H1 (cell line): Measurements from ENCODE around the gene PPP4R4. TPM values are rescaled to one million over a fixed set of nuclear protein-coding genes. Genes with fewer than 3 reads are reported as not detected.

Experiments used
- CTCF ChIA-PET: fragments of 300-600 bp; sonication (Branson Sonifier 250); formaldehyde crosslinking; loops from one replicate; lab custom pipeline; 2021; ENCODE audit not compliant: partially characterized antibody; lab: Charles Lee
- POLR2A ChIA-PET: fragments of 300-600 bp; sonication (Branson Sonifier 250); formaldehyde crosslinking; loops from one replicate; lab custom pipeline; 2021; ENCODE audit warnings: inconsistent platforms; ENCODE audit not compliant: partially characterized antibody; lab: Charles Lee
- DNase-seq, 2 experiments: peaks; one replicate each; pipeline versions ENCODE4 v3.0.0 to v3.0.0-alpha.2; 2010 to 2022; ENCODE audit warnings: low spot score in 2 of 2, low read depth in 1 of 2, mixed read lengths in 1 of 2
- FAIRE-seq: peaks from 2 replicates; lab custom pipeline; 2011; peaks lifted over from hg19 to GRCh38; lab: Jason Lieb, UNC
- H2AFZ ChIP-seq: 2 replicates; pipeline ENCODE4 v1.8.1; 2012; ENCODE audit warnings: low read length, inconsistent platforms
- H2AK5ac ChIP-seq: 2 replicates; pipeline ENCODE4 v1.6.1; 2013; ENCODE audit warnings: low read depth, low read length
- H2BK120ac ChIP-seq: replicated peaks from 2 replicates; pipeline ENCODE3; 2013; ENCODE audit warnings: low read depth, low read length, inconsistent platforms
- H2BK12ac ChIP-seq: 2 replicates; pipeline ENCODE4 v1.6.1; 2013; ENCODE audit warnings: low read depth, low read length
- H2BK15ac ChIP-seq: 2 replicates; pipeline ENCODE4 v1.6.1; 2013; ENCODE audit warnings: low read length
- H2BK20ac ChIP-seq: 2 replicates; pipeline ENCODE4 v1.6.1; 2013; ENCODE audit warnings: low read length
- H2BK5ac ChIP-seq: 2 replicates; pipeline ENCODE4 v1.6.1; 2013; ENCODE audit warnings: low read depth, low read length
- H3K14ac ChIP-seq: 2 replicates; pipeline ENCODE4 v1.6.1; 2013; ENCODE audit warnings: inconsistent platforms; ENCODE audit not compliant: insufficient read length
- H3K18ac ChIP-seq: 2 replicates; pipeline ENCODE4 v1.6.1; 2013; ENCODE audit warnings: low read length; ENCODE audit errors: extremely low read depth
- H3K23ac ChIP-seq: 2 replicates; pipeline ENCODE4 v1.6.1; 2013; ENCODE audit warnings: inconsistent platforms; ENCODE audit not compliant: insufficient read length
- H3K23me2 ChIP-seq: 2 replicates; pipeline ENCODE4 v1.6.1; 2013; ENCODE audit warnings: low read depth, low read length
- H3K27ac ChIP-seq: 2 replicates; pipeline ENCODE4 v1.6.1; 2011; ENCODE audit warnings: low read depth, low read length, inconsistent platforms
- H3K27me3 ChIP-seq, 4 experiments: replicated peaks in 1 of 4; 1 replicate in 1 of 4; 2 replicates in 3 of 4; pipeline versions ENCODE4 v1.6.1 to v1.8.1; 2011 to 2013; ENCODE audit warnings: low read length in 3 of 4, mild to moderate bottlenecking in 3 of 4, inconsistent platforms in 2 of 4, mixed read lengths in 2 of 4, moderate library complexity in 1 of 4; ENCODE audit not compliant: control insufficient read depth in 3 of 4, insufficient read depth in 3 of 4; ENCODE audit errors: extremely low read depth in 1 of 4
- H3K36me3 ChIP-seq, 4 experiments: 2 replicates each; pipeline versions ENCODE4 v1.6.1 to v1.8.1; 2011 to 2013; ENCODE audit warnings: mild to moderate bottlenecking in 4 of 4, low read length in 3 of 4, moderate library complexity in 2 of 4, control low read depth in 1 of 4, inconsistent platforms in 1 of 4; ENCODE audit not compliant: insufficient read depth in 4 of 4, control insufficient read depth in 2 of 4
- H3K4ac ChIP-seq: replicated peaks from 2 replicates; pipeline ENCODE3; 2013; ENCODE audit warnings: low read length, low read depth, mixed read lengths, inconsistent platforms; ENCODE audit not compliant: insufficient read length
- H3K4me1 ChIP-seq, 4 experiments: replicated peaks in 1 of 4; 1 replicate in 1 of 4; 2 replicates in 3 of 4; pipeline versions ENCODE4 v1.6.1 to v1.8.1; 2011 to 2013; ENCODE audit warnings: low read length in 3 of 4, inconsistent platforms in 2 of 4, mixed read lengths in 1 of 4; ENCODE audit not compliant: insufficient read depth in 4 of 4, control insufficient read depth in 3 of 4
- H3K4me2 ChIP-seq, 2 experiments: 2 replicates each; pipeline versions ENCODE4 v1.6.1 to v1.8.1; 2011 to 2013; ENCODE audit warnings: low read depth in 2 of 2, low read length in 2 of 2, control low read depth in 1 of 2, inconsistent platforms in 1 of 2, mild to moderate bottlenecking in 1 of 2; ENCODE audit not compliant: insufficient read depth in 1 of 2
- H3K4me3 ChIP-seq, 4 experiments: fragments of 200-600, 300-600 bp in 1 of 4; sonication (generic), shearing (Covaris generic), sonication (Bioruptor Twin) in 1 of 4; 2 replicates each; pipeline versions ENCODE4 v1.5.1 to v1.8.1; 2011 to 2016; ENCODE audit warnings: low read length in 4 of 4, low read depth in 3 of 4, control low read depth in 2 of 4, inconsistent platforms in 2 of 4, mild to moderate bottlenecking in 2 of 4, mixed read lengths in 1 of 4, moderate library complexity in 1 of 4; ENCODE audit not compliant: insufficient read depth in 2 of 4; ENCODE audit errors: extremely low read depth in 1 of 4
- H3K56ac ChIP-seq: replicated peaks from 2 replicates; pipeline ENCODE3; 2013; ENCODE audit warnings: low read depth, mild to moderate bottlenecking, mixed read lengths, low read length, inconsistent platforms; ENCODE audit not compliant: insufficient read length
- H3K79me1 ChIP-seq: 2 replicates; pipeline ENCODE4 v1.6.1; 2013; ENCODE audit warnings: low read depth, low read length, control low read depth
- H3K79me2 ChIP-seq, 2 experiments: 2 replicates each; pipeline versions ENCODE4 v1.6.1 to v1.8.1; 2012 to 2013; ENCODE audit warnings: low read length in 2 of 2, mild to moderate bottlenecking in 2 of 2, inconsistent platforms in 1 of 2; ENCODE audit not compliant: insufficient read depth in 2 of 2, control insufficient read depth in 1 of 2
- H3K9ac ChIP-seq, 4 experiments: replicated peaks in 1 of 4; 1 replicate in 1 of 4; 2 replicates in 3 of 4; pipeline versions ENCODE4 v1.6.1 to v1.8.1; 2011 to 2013; ENCODE audit warnings: low read depth in 3 of 4, low read length in 3 of 4, control low read depth in 2 of 4, mild to moderate bottlenecking in 2 of 4, moderate library complexity in 2 of 4, inconsistent platforms in 1 of 4; ENCODE audit errors: extremely low read depth in 1 of 4
- H3K9me3 ChIP-seq, 2 experiments: 2 replicates each; pipeline versions ENCODE4 v1.6.1 to v1.8.1; 2012 to 2013; ENCODE audit warnings: mild to moderate bottlenecking in 2 of 2, moderate library complexity in 2 of 2, control low read depth in 1 of 2, inconsistent platforms in 1 of 2, low read depth in 1 of 2, low read length in 1 of 2, mixed read lengths in 1 of 2; ENCODE audit not compliant: insufficient read depth in 2 of 2
- H4K20me1 ChIP-seq, 2 experiments: replicated peaks in 1 of 2; 2 replicates each; pipeline versions ENCODE3 to v1.8.1; 2011 to 2013; ENCODE audit warnings: inconsistent platforms in 2 of 2, low read length in 2 of 2, mild to moderate bottlenecking in 1 of 2; ENCODE audit not compliant: insufficient read depth in 2 of 2, control insufficient read depth in 1 of 2
- H4K5ac ChIP-seq: 2 replicates; pipeline ENCODE4 v1.6.1; 2013; ENCODE audit warnings: low read length, low read depth, mixed read lengths, inconsistent platforms; ENCODE audit not compliant: insufficient read length
- H4K8ac ChIP-seq: 2 replicates; pipeline ENCODE4 v1.8.0; 2013; ENCODE audit warnings: mild to moderate bottlenecking, moderate library complexity, low read length, inconsistent platforms; ENCODE audit not compliant: insufficient read depth; ENCODE audit errors: extremely low read depth
- H4K91ac ChIP-seq: replicated peaks from 2 replicates; pipeline ENCODE3; 2013; ENCODE audit warnings: low read length, mixed read lengths, inconsistent platforms; ENCODE audit not compliant: insufficient read length
- CTBP2 ChIP-seq: IDR thresholded peaks from 2 replicates; pipeline ENCODE4 v1.7.0; 2011; ENCODE audit warnings: borderline replicate concordance, mild to moderate bottlenecking, moderate library complexity, mixed read lengths, low read length; ENCODE audit not compliant: insufficient read depth, insufficient read length
- RAD21 ChIP-seq, 2 experiments: IDR thresholded peaks in 1 of 2; conservative IDR thresholded peaks in 1 of 2; 2 replicates each; pipeline ENCODE4 v1.6.1; 2011; ENCODE audit warnings: low read depth in 2 of 2, low read length in 2 of 2, improper control_type of control experiment in 1 of 2, inconsistent platforms in 1 of 2, mild to moderate bottlenecking in 1 of 2, moderate library complexity in 1 of 2
- ZNF274 ChIP-seq: IDR thresholded peaks from 2 replicates; pipeline ENCODE4 v1.7.0; 2012; ENCODE audit warnings: low read length, borderline replicate concordance; ENCODE audit errors: extremely low read depth
- WGBS, 2 experiments: shearing (Covaris generic) in 1 of 2; methylation state at CpG; one replicate each; pipeline versions ENCODE4 v1.1.6 to v1.1.7; 2013 to 2015; ENCODE audit warnings: low lambda C conversion rate in 2 of 2, mixed read lengths in 2 of 2, inconsistent platforms in 1 of 2, low coverage in 1 of 2, missing lambda C conversion rate in 1 of 2; ENCODE audit not compliant: insufficient replicate concordance in 2 of 2, insufficient coverage in 1 of 2, insufficient read length in 1 of 2; ENCODE audit errors: extremely low coverage in 1 of 2, missing lambda C conversion rate in 1 of 2; 5-methylcytosine and 5-hydroxymethylcytosine counted together
- polyA plus RNA-seq, 7 experiments: library from polyadenylated mRNA; depleted of rRNA in 3 of 7; stranded (reverse) in 5 of 7; unstranded in 2 of 7; fragments of >200 nt in 5 of 7; fragments of 200-250 nt in 2 of 7; gene quantifications; 1 replicate in 5 of 7; 2 replicates in 1 of 7; 4 replicates in 1 of 7; pipeline versions ENCODE4 v1.2.1 to v1.2.3, GENCODE V29; 2011 to 2013; ENCODE audit warnings: missing spikeins in 2 of 7, mixed read lengths in 2 of 7
- total RNA-seq: library from RNA; stranded (reverse); fragmentation: NEBNext Ultra II Directional; extraction: Animal tissue kit (Norgen Biotek cat#: 25700); gene quantifications from 2 replicates; pipeline ENCODE4 v1.2.1, GENCODE V29; 2021
- TF ChIP-seq, protein P1 (sequence below): IDR thresholded peaks from 2 replicates; pipeline ENCODE4 v1.6.1; 2012; ENCODE audit warnings: low read length, inconsistent platforms

The PPP4R4 gene
- total and polyA plus RNA-seq, 2 of the 8 experiments (the other 6 are each of a cell fraction or from before 2014, with no cell fraction given), result 3.3 to 9.6 TPM

GRCh38 chr14:94213741-94214140, 39.6 kb downstream of the PPP4R4 start:
- Histone ChIP-seq H4K8ac (no peak overlapping the region), H3K36me3 (peaks cover 0 to 4% (median 0%) of the 10 kb centered on the region in 4 experiments; a peak in 1 of 8 replicates), H3K27me3 (no peaks in the 10 kb centered on the region), H3K23me2 (no peaks in the 10 kb centered on the region), H4K20me1 (no peaks in the 10 kb centered on the region), H2BK5ac (no peak overlapping the region), H4K91ac (no peak overlapping the region), H2BK12ac (no peak overlapping the region), H3K79me2 (no peaks in the 10 kb centered on the region), H2BK15ac (no peak overlapping the region), H3K4me2 (no peak overlapping the region), H3K23ac (no peak overlapping the region), H3K14ac (no peak overlapping the region), H2AFZ (no peak overlapping the region), H3K4ac (no peak overlapping the region), H3K79me1 (no peaks in the 10 kb centered on the region), H3K9ac (no peak overlapping the region), H2BK20ac (no peak overlapping the region), H3K9me3 (peaks cover 0 to 4% of the 10 kb centered on the region in 2 experiments; a peak in 2 of 4 replicates), H3K4me1 (peaks cover 0 to 5% (median 2%) of the 10 kb centered on the region in 4 experiments; a peak in 2 of 7 replicates), H2AK5ac (no peak overlapping the region), H2BK120ac (no peak overlapping the region), H4K5ac (no peak overlapping the region), H3K4me3 (no peak overlapping the region), H3K56ac (no peak overlapping the region), H3K27ac (no peak overlapping the region), H3K18ac (no peak overlapping the region)
- ChIA-PET POLR2A (no interaction called here), CTCF (no interaction called here)
- FAIRE-seq, result no peak
- DNase-seq, result no peak
- no peak for TF ChIP-seq RAD21 (IDR thresholded peaks at IDR 0.05 in 1 of 2, conservative IDR thresholded peaks at IDR 0.05 in 1 of 2; ENCODE audit: low read depth in 2 of 2, low read length in 2 of 2)
- TF ChIP-seq ZNF274, result no peak
- TF ChIP-seq, protein P1, sequence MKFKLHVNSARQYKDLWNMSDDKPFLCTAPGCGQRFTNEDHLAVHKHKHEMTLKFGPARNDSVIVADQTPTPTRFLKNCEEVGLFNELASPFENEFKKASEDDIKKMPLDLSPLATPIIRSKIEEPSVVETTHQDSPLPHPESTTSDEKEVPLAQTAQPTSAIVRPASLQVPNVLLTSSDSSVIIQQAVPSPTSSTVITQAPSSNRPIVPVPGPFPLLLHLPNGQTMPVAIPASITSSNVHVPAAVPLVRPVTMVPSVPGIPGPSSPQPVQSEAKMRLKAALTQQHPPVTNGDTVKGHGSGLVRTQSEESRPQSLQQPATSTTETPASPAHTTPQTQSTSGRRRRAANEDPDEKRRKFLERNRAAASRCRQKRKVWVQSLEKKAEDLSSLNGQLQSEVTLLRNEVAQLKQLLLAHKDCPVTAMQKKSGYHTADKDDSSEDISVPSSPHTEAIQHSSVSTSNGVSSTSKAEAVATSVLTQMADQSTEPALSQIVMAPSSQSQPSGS, result no peak
- TF ChIP-seq CTBP2, result no peak
- WGBS, 2 experiments, result 78% methylated on average over 2 of the region's 2 CpGs; no CpG with 5 or more reads in 1 of the 2 experiments
